ENCODE data around the gene GPR78.

Gene GPR78

DNA sequence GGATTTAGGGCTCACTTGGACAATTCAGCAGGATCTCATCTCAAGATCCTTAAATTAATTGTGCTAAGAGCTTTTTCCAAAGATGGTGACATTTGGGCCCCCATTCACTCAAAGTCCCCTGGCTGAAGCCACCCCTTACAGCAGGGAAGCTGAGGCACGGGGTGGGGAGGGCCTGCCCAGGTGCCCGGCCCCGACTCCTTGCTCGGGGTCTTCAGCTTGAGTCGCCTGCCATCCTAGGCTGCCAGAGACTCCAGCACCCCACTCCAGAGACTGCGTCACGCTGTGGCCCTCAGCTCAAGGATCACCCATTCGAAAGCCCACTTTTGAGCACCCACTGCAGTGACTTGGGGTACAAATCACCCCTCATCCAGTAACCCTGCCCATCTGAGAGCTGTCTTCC lies 39.2 kb upstream of the GPR78 start:
- no peak overlapping the region for H3K4me3 ChIP-seq (ENCODE audit: low read depth, low read length)
- TF ChIP-seq, protein P1, sequence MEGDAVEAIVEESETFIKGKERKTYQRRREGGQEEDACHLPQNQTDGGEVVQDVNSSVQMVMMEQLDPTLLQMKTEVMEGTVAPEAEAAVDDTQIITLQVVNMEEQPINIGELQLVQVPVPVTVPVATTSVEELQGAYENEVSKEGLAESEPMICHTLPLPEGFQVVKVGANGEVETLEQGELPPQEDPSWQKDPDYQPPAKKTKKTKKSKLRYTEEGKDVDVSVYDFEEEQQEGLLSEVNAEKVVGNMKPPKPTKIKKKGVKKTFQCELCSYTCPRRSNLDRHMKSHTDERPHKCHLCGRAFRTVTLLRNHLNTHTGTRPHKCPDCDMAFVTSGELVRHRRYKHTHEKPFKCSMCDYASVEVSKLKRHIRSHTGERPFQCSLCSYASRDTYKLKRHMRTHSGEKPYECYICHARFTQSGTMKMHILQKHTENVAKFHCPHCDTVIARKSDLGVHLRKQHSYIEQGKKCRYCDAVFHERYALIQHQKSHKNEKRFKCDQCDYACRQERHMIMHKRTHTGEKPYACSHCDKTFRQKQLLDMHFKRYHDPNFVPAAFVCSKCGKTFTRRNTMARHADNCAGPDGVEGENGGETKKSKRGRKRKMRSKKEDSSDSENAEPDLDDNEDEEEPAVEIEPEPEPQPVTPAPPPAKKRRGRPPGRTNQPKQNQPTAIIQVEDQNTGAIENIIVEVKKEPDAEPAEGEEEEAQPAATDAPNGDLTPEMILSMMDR (IDR thresholded peaks at IDR 0.05; ENCODE audit: insufficient read depth, low read length, missing control alignments) = no peak
- DNase-seq (ENCODE audit: low read depth, low spot score) = no peak
- CTCF ChIA-PET = interaction anchor here (0.6 kb wide), 1 partner anchor 82 kb away, joined by 3 read pairs; no protein-coding TSS in a partner anchor
- POLR2A ChIA-PET = no interaction called here

DNA sequence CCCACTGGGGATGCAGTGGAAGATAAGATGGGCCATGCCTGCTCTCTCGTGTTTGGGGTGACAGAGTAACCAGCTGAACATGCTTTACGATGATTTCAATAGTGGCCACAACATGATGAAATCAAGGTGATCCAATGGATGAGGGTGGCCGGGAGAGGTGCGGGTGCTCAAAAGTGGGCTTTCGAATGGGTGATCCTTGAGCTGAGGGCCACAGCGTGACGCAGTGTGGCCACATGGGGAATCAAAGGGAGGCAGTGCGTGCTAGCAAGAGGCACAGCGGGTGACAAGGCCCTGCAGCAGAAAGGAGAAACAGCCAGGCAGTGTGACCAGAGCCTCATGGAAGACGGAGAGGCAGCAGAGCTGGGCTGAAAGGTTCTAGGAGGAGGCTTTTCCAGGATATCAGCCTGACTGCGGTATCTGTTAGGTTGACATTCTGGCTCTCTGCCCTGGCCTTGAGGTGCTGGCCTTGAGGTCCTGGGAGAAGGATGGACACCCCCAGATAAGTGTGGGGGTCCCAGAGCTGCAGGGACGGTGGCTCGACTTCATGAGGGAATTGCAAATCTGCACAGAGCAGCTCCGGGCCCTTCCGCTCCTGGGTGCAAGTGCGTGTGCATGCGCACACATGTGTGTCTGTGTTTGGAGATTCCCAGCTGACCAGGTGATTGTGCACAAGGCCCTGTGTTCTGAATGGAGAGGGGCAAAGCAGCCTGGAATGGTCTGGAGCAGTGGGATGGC lies 38.0 kb upstream of the GPR78 start:
- POLR2A ChIA-PET = no interaction called here
- DNase-seq (ENCODE audit: low read depth, low spot score) = no peak
- TF ChIP-seq, protein P1 (IDR thresholded peaks at IDR 0.05; ENCODE audit: insufficient read depth, low read length, missing control alignments) = no peak
- no peak overlapping the region for H3K4me3 ChIP-seq (ENCODE audit: low read depth, low read length)
- CTCF ChIA-PET = interaction anchor here (0.8 kb wide), 1 partner anchor 73 kb away, joined by 3 read pairs; no protein-coding TSS in a partner anchor

DNA sequence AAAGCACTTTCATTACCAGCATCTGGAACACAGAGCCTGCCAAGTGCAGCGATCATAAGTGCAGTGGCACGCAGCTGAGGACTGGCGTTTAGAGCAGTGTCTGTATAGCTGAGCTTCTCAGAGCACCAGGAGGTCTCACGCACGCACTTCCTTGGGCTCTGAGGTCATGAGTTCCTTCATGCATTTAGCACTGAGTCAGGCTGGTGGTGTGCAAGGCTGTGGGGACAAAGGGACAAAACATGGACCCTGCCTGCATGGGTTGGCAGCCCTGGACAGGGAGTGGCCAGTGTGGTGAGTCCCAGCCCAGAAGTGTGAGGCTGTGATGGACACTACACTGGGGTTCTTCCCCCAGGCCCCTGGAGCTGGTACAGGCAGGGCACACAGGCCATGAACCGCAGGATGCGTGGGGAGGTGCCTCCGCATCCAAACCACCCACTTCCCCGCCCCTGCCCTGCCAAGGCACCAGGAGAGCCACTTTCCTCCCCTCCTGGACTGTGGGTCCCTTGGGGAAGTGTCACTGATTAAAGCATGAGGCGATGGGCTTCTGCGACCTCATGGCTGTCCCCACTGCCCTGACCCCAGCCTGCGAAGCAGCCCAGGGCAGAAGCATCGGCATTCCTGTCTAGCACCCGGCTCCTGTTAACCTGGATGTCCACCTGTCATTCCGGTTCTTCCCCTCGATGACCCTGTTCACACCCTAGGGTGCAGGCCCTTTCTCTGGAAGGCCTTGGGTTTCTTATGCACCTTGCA lies 37.2 kb upstream of the GPR78 start:
- ChIA-PET CTCF (interaction anchor here (0.8 kb wide), 1 partner anchor 74 kb away, joined by 3 read pairs; no protein-coding TSS in a partner anchor), POLR2A (no interaction called here)
- TF ChIP-seq, protein P1 (IDR thresholded peaks at IDR 0.05; ENCODE audit: insufficient read depth, low read length, missing control alignments) = no peak
- DNase-seq (ENCODE audit: low read depth, low spot score) = no peak
- H3K4me3 ChIP-seq (ENCODE audit: low read depth, low read length) = no peak overlapping the region

DNA sequence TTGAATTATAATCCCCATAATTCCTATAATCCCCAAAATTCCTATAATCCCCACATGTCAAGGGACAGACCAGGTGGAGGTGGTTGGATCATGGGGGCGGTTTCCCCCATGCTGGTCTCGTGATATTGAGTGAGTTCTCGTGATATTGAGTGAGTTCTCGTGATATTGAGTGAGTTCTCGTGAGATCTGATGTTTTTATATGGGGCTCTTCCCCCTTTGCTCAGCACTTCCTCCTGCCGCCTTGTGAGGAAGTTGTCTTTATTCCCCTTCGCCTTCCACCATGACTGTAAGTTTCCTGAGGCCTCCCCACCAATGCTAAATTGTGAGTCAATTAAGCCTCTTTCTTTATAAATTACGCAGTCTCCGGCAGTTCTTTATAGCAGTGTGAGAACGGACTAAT lies 36.6 kb upstream of the GPR78 start:
- H3K4me3 ChIP-seq (ENCODE audit: low read depth, low read length) = no peak overlapping the region
- CTCF ChIA-PET = interaction anchor here (1.9 kb wide), 1 partner anchor 75 kb away, joined by 6 read pairs; no protein-coding TSS in a partner anchor
- DNase-seq (ENCODE audit: low read depth, low spot score) = no peak
- TF ChIP-seq, protein P1 (IDR thresholded peaks at IDR 0.05; ENCODE audit: insufficient read depth, low read length, missing control alignments) = no peak
- POLR2A ChIA-PET = no interaction called here

DNA sequence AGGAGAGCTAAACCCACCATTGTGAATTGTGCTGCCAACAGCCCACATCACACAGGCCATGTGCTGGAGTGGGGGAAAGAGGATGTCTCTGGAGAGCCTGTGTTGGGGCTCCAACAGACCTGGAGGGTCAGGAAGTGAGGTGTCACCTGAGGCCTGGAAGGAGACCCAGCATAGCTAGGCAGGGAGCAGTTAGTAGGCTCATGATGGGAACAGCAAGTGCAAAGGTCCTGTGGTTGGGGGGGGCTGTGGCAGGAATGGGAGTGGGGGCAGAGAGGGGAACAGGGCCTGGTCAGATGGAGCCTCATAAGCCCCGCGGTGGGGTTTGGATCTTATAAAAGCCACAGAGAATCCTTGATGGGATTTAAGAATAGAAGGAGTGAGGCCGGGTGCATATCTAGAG lies 35.9 kb upstream of the GPR78 start:
- ChIA-PET POLR2A (no interaction called here), CTCF (interaction anchor here (1.9 kb wide), 1 partner anchor 76 kb away, joined by 6 read pairs; no protein-coding TSS in a partner anchor)
- TF ChIP-seq, protein P1 (IDR thresholded peaks at IDR 0.05; ENCODE audit: insufficient read depth, low read length, missing control alignments) = no peak
- H3K4me3 ChIP-seq (ENCODE audit: low read depth, low read length) = no peak overlapping the region
- no peak for DNase-seq (ENCODE audit: low read depth, low spot score)

Measured in AG04449 (cell line).